Stomach (tissue), 9 donors: ENCODE measurements around the gene ULK4. TPM values are rescaled to one million over a fixed set of nuclear protein-coding genes. Genes with fewer than 3 reads are reported as not detected.
A peak's percentile ranks its signal among the peaks of the same experiment; 100 is the strongest.

Source experiments
- DNase-seq, 2 donors: peaks; one replicate each; pipeline versions ENCODE4 v3.0.0 to v3.0.0-alpha.2; 2013 to 2019
- H3K27ac ChIP-seq, 5 donors: fragments of 200-600 bp in 4 of 5; sonication (generic) in 4 of 5; one replicate each; pipeline ENCODE4 v1.5.1; 2013 to 2019; ENCODE audit warnings: mild to moderate bottlenecking in 1 of 5, moderate library complexity in 1 of 5
- H3K27me3 ChIP-seq, 3 donors: fragments of 200-600 bp; sonication (generic); one replicate each; pipeline ENCODE4 v1.5.1; 2017 to 2019; ENCODE audit warnings: mixed run types in 1 of 3
- H3K36me3 ChIP-seq, 4 donors: fragments of 200-600 bp; sonication (generic); 1 replicate in 3 of 4; 2 replicates in 1 of 4; pipeline ENCODE4 v1.5.1; 2016 to 2019
- H3K4me1 ChIP-seq, 4 donors: fragments of 200-600 bp; sonication (generic); one replicate each; pipeline ENCODE4 v1.5.1; 2016 to 2019
- H3K4me3 ChIP-seq, 4 donors: fragments of 200-600 bp; sonication (generic) in 3 of 4; one replicate each; pipeline ENCODE4 v1.5.1; 2016 to 2019; ENCODE audit warnings: mild to moderate bottlenecking in 1 of 4
- H3K9me3 ChIP-seq, 4 donors: fragments of 200-600 bp; sonication (generic); one replicate each; pipeline ENCODE4 v1.5.1; 2016 to 2019
- EP300 ChIP-seq: sonication (generic); formaldehyde crosslinking; IDR thresholded peaks from one replicate; pipeline ENCODE4 v1.6.1; 2017; ENCODE audit warnings: antibody characterized with exemption
- POLR2A ChIP-seq, 4 donors: fragments of 450-650 bp; IDR thresholded peaks; one replicate each; pipeline ENCODE4 v1.6.1; 2016; ENCODE audit warnings: antibody characterized with exemption in 4 of 4, control low read depth in 2 of 4, mild to moderate bottlenecking in 1 of 4, moderate library complexity in 1 of 4
- POLR2AphosphoS5 ChIP-seq, 3 donors: sonication (generic); formaldehyde crosslinking; IDR thresholded peaks; one replicate each; pipeline ENCODE4 v1.6.1; 2016; ENCODE audit warnings: antibody characterized with exemption in 3 of 3
- WGBS, 5 donors: extraction: QIAGEN DNeasy Blood & Tissue Kit in 3 of 5; methylation state at CpG; one replicate each; pipeline versions ENCODE4 v1.1.5 to v1.1.7; 2013 to 2018; 5-methylcytosine and 5-hydroxymethylcytosine counted together
- intact Hi-C: fragments of 100-400 bp; cut with DNase I; formaldehyde crosslinking; loops from one replicate; pipeline ENCODE4 v1.15.1; 2023; ENCODE audit warnings: low total_unique reads
- polyA plus RNA-seq, 3 donors: library from polyadenylated mRNA; stranded (reverse); fragments of 200-250 nt; gene quantifications; one replicate each; pipeline ENCODE4 v1.2.3, GENCODE V29; 2013
- total RNA-seq, 5 donors: library from RNA; depleted of rRNA; stranded (reverse); fragments of >200 nt; gene quantifications; one replicate each; pipeline versions ENCODE4 v1.1.0 to v1.2.3, GENCODE V29; 2014 to 2016
- TF ChIP-seq, protein P1 (sequence below), 7 experiments: fragments of 450-650 bp in 4 of 7; fragments of 200-600 bp in 3 of 7; sonication (generic) in 3 of 7; IDR thresholded peaks; one replicate each; pipeline ENCODE4 v1.5.1; 2016 to 2019; ENCODE audit warnings: antibody characterized with exemption in 7 of 7, control low read depth in 2 of 7, mild to moderate bottlenecking in 1 of 7
- donor health status: healthy with polysubstance abuse.
- donor health status: Bipolar disorder and iron deficiency.
- donor health status: healthy.

The ULK4 gene
- total and polyA plus RNA-seq, 8 donors = 1.6 to 150 (median 7.4) TPM

GRCh38 chr3:42002790-42003189, 40.9 kb upstream of the ULK4 start:
- Histone ChIP-seq H3K9me3 (no peaks in the 10 kb centered on the region), H3K4me1 (peaks cover 0 to 6% (median 5%) of the 10 kb centered on the region in 4 donors), H3K36me3 (no peaks in the 10 kb centered on the region), H3K27me3 (no peaks in the 10 kb centered on the region), H3K4me3 (no peak overlapping the region), H3K27ac (no peak overlapping the region)
- no peak for DNase-seq
- intact Hi-C loops = no loop called here
- WGBS, 5 donors = 82 to 96% (median 95%) methylated on average over 4 of the region's 4 CpGs
- TF ChIP-seq, protein P1, sequence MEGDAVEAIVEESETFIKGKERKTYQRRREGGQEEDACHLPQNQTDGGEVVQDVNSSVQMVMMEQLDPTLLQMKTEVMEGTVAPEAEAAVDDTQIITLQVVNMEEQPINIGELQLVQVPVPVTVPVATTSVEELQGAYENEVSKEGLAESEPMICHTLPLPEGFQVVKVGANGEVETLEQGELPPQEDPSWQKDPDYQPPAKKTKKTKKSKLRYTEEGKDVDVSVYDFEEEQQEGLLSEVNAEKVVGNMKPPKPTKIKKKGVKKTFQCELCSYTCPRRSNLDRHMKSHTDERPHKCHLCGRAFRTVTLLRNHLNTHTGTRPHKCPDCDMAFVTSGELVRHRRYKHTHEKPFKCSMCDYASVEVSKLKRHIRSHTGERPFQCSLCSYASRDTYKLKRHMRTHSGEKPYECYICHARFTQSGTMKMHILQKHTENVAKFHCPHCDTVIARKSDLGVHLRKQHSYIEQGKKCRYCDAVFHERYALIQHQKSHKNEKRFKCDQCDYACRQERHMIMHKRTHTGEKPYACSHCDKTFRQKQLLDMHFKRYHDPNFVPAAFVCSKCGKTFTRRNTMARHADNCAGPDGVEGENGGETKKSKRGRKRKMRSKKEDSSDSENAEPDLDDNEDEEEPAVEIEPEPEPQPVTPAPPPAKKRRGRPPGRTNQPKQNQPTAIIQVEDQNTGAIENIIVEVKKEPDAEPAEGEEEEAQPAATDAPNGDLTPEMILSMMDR (IDR thresholded peaks at IDR 0.05) = no peak
- no peak for TF ChIP-seq EP300
- TF ChIP-seq POLR2A (IDR thresholded peaks at IDR 0.05) = no peak
- no peak for TF ChIP-seq POLR2AphosphoS5 (IDR thresholded peaks at IDR 0.05)

DNA sequence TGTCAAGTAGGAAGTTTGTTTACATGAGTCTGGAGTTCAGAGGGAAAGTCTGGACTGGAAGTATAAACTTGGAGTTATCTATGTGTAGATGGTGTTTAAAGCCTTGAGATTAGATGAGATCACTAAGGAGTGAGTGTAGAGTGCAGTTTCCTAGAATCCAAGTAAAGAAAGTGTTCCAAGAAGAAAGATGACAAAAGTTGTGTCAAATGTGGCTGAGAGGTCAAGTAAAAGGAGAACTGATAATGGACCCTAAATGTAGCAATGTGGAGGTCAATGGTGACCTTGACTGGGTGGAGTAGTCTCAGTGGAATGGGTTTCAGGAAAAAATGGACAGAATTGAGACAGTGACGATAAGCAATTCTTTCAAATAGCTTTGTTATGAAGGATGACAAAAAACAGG, 39.9 kb upstream of the ULK4 start:
- TF ChIP-seq EP300 (no peak), POLR2AphosphoS5 (IDR thresholded peaks at IDR 0.05) (no peak), POLR2A (IDR thresholded peaks at IDR 0.05) (no peak)
- TF ChIP-seq, protein P1 (IDR thresholded peaks at IDR 0.05) = no peak
- no peaks in the 10 kb centered on the region for H3K27me3 ChIP-seq
- intact Hi-C loops = no loop called here

DNA sequence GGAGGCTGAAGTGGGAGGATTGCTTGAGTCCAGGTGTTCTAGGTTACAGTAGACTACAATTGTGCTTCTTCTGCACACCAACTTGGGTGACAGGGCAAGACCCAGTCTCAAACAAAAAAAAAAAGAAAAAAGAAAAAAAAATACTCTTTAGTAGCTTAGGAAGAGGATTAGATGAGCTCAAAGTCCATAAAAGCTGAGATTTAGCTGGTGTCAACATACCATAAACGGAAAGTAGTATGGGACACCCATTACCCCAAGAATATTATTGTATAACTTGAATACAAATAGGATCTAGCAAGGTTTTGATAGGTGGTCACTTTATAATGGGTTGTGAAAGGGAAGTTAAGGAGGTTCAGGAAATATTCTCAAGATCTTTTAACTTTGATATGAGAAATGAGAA, 38.0 kb upstream of the ULK4 start:
- H3K9me3 ChIP-seq = no peaks in the 10 kb centered on the region
- 62 to 85% (median 67%) methylated on average over 1 of the region's 1 CpG for WGBS, 5 donors
- no peak overlapping the region for H3K4me3 ChIP-seq
- no peaks in the 10 kb centered on the region for H3K36me3 ChIP-seq
- intact Hi-C loops = no loop called here
- no peaks in the 10 kb centered on the region for H3K27me3 ChIP-seq
- no peak overlapping the region for H3K27ac ChIP-seq
- peaks cover 0 to 11% (median 10%) of the 10 kb centered on the region in 4 donors for H3K4me1 ChIP-seq
- no peak for DNase-seq
- TF ChIP-seq, protein P1 (IDR thresholded peaks at IDR 0.05) = no peak
- no peak for TF ChIP-seq EP300
- TF ChIP-seq POLR2A (IDR thresholded peaks at IDR 0.05) = no peak
- TF ChIP-seq POLR2AphosphoS5 (IDR thresholded peaks at IDR 0.05) = no peak

More for the DNA sequence above, 39.9 kb upstream of the ULK4 start:
- no peak for DNase-seq
- no peak overlapping the region for H3K4me3 ChIP-seq
- no peaks in the 10 kb centered on the region for H3K36me3 ChIP-seq
- peaks cover 0 to 11% (median 10%) of the 10 kb centered on the region in 4 donors for H3K4me1 ChIP-seq
- no peak overlapping the region for H3K27ac ChIP-seq
- WGBS, 5 donors = 93 to 100% (median 96%) methylated on average over 1 of the region's 1 CpG
- no peaks in the 10 kb centered on the region for H3K9me3 ChIP-seq

DNA sequence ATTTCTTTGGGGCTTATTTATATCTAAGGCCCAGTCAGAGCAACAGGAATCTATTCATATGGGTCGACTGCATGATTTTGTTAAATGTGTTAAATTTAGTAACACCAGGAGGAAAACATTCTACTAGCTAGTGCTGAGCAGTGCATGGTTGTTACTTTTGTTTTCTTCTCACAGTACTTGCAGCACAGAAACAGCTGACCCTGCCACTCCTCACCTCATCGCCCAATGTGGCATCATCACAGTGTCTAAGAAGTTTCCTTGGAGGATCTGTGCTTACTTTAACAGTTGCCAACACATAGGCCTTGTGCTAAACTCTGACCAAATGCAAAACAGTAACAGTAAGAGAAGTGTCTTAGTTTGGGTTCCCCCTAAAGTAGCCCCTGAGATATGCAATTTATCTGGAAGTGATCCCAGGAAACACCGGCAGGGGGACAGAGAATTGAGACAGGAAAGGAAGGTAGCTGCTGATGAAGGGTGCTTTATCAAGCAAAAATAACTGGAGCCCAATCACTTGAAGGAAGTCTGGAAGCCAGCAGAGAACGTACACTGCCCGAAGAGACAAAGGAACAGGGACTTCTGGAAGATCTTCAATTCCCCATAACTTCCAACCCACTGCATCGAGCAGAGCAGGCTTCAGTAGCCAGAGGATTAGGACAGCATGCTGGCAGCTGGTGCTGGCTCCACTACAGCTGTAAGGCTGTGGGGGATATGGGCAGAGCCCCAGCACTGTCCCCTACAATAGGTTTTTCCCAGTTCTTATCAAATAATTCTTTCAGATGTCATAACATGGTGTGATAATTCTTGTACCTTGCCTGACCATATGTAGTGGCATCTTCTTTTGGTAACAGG, 36.0 kb upstream of the ULK4 start:
- 29 to 51% (median 43%) methylated on average over 6 of the region's 6 CpGs for WGBS, 5 donors

More for the DNA sequence above, 36.0 kb upstream of the ULK4 start:
- H3K27ac ChIP-seq = peak overlapping the region in 2 of 5 donors; percentile 4 to 25
- DNase-seq = peak in 1 of 2 donors; percentile 48
- H3K27me3 ChIP-seq = no peaks in the 10 kb centered on the region
- intact Hi-C loops = no loop called here
- no peak for TF ChIP-seq EP300
- TF ChIP-seq, protein P1 (IDR thresholded peaks at IDR 0.05) = peak in 4 of 7 experiments; percentile 16 to 29 (median 24)
- no peak overlapping the region for H3K4me3 ChIP-seq
- H3K4me1 ChIP-seq = peaks cover 0 to 11% (median 10%) of the 10 kb centered on the region in 4 donors
- no peaks in the 10 kb centered on the region for H3K36me3 ChIP-seq
- no peaks in the 10 kb centered on the region for H3K9me3 ChIP-seq
